ENCODE data around the gene SRMS. TPM values are rescaled to one million over a fixed set of nuclear protein-coding genes. Genes with fewer than 3 reads are reported as not detected.
A peak's percentile ranks its signal among the peaks of the same experiment; 100 is the strongest.

The SRMS gene
- total and polyA plus RNA-seq, 2 donors (not counting 3 experiments of a cell fraction or from before 2014, with no cell fraction given), result not detected

- TF ChIP-seq EZH2 (IDR thresholded peaks at IDR 0.05; ENCODE audit: borderline replicate concordance, low read depth, low read length, severe bottlenecking) (peak; percentile 19), FOS (IDR thresholded peaks at IDR 0.05; ENCODE audit: borderline replicate concordance, insufficient read depth, low read length) (peak; percentile 46), POLR2A (IDR thresholded peaks at IDR 0.05; ENCODE audit: low read depth, low read length) (no peak)
- Histone ChIP-seq H3K36me3 (ENCODE audit: control insufficient read depth in 2 of 2, extremely low read depth in 1 of 2, insufficient read depth in 2 of 2, low read length in 2 of 2) (no peaks in the 10 kb centered on the region), H3K9me1 (replicated peaks; ENCODE audit: control insufficient read depth, extremely low read depth, insufficient read depth, low read length) (no peaks in the 10 kb centered on the region), H3K4me1 (ENCODE audit: control insufficient read depth, extremely low read depth, insufficient read depth, low read length) (no peaks in the 10 kb centered on the region), H3K27ac (ENCODE audit: insufficient read depth, low read depth, low read length) (no peak overlapping the region), H3K27me3 (ENCODE audit: control insufficient read depth in 2 of 2, insufficient read depth in 2 of 2, low read length in 2 of 2) (no peaks in the 10 kb centered on the region), H3K9ac (replicated peaks; ENCODE audit: extremely low read depth, insufficient read depth, low read length) (no peak overlapping the region), H3K9me3 (replicated peaks; ENCODE audit: control insufficient read depth, insufficient read depth, low read length) (no peaks in the 10 kb centered on the region), H4K20me1 (replicated peaks; ENCODE audit: control insufficient read depth, extremely low read depth, insufficient read depth, low read length) (no peaks in the 10 kb centered on the region), H3K4me2 (ENCODE audit: insufficient read depth, low read length) (no peak overlapping the region), H2AFZ (ENCODE audit: low read depth, low read length) (no peak overlapping the region), H3K4me3 (replicated peaks in 1 of 3; ENCODE audit: insufficient read depth in 1 of 3, low read depth in 1 of 3, low read length in 3 of 3) (peak overlapping the region in 1 of 3 experiments; percentile 2), H3K79me2 (ENCODE audit: control insufficient read depth, insufficient read depth, low read length) (no peaks in the 10 kb centered on the region)
- ChIA-PET POLR2A (no interaction called here), CTCF (interaction anchor here (2.5 kb wide), 3 partner anchors 23 to 476 kb away, joined by 16 to 30 read pairs (median 28); partner anchors contain the start of genes PPDPF and PTK6)
- FAIRE-seq (no peak), DNase-seq (ENCODE audit: low read depth, low spot score) (no peak)
- dilution Hi-C loops (cut with MboI; ENCODE audit: extremely low pct_ligation_motif_present, low sequenced_read_pairs) (no loop called here), intact Hi-C loops (cut with micrococcal nuclease) (loop anchor here (2.0 kb wide), 1 partner anchor 477 kb away; no protein-coding TSS in a partner anchor)
- no TSS peak for BruUV-seq (replicated peaks)
Measured at GRCh38 chr20:63497946-63498935, 49.3 kb downstream of the SRMS start.

GRCh38 chr20:63497138-63497945 lies 50.2 kb downstream of the SRMS start:
- no peaks in the 10 kb centered on the region for H3K27me3 ChIP-seq (ENCODE audit: control insufficient read depth in 2 of 2, insufficient read depth in 2 of 2, low read length in 2 of 2)
- dilution Hi-C loops (cut with MboI; ENCODE audit: extremely low pct_ligation_motif_present, low sequenced_read_pairs) (no loop called here), intact Hi-C loops (cut with micrococcal nuclease) (loop anchor here (2.0 kb wide), 1 partner anchor 477 kb away; no protein-coding TSS in a partner anchor)
- no peak for DNase-seq (ENCODE audit: low read depth, low spot score)
- H3K4me1 ChIP-seq (ENCODE audit: control insufficient read depth, extremely low read depth, insufficient read depth, low read length), result no peaks in the 10 kb centered on the region
- no peak overlapping the region for H3K4me3 ChIP-seq (replicated peaks in 1 of 3; ENCODE audit: insufficient read depth in 1 of 3, low read depth in 1 of 3, low read length in 3 of 3)
- H2AFZ ChIP-seq (ENCODE audit: low read depth, low read length), result no peak overlapping the region
- no peaks in the 10 kb centered on the region for H3K36me3 ChIP-seq (ENCODE audit: control insufficient read depth in 2 of 2, extremely low read depth in 1 of 2, insufficient read depth in 2 of 2, low read length in 2 of 2)
- no TSS peak for BruUV-seq (replicated peaks)
- ChIA-PET POLR2A (no interaction called here), CTCF (interaction anchor here (1.2 to 2.5 kb wide), 10 partner anchors 11 to 541 kb away, joined by 3 to 30 read pairs (median 12); partner anchors contain the start of genes HELZ2, PPDPF and PTK6)
- H4K20me1 ChIP-seq (replicated peaks; ENCODE audit: control insufficient read depth, extremely low read depth, insufficient read depth, low read length), result no peaks in the 10 kb centered on the region
- no peak overlapping the region for H3K27ac ChIP-seq (ENCODE audit: insufficient read depth, low read depth, low read length)
- H3K9me1 ChIP-seq (replicated peaks; ENCODE audit: control insufficient read depth, extremely low read depth, insufficient read depth, low read length), result no peaks in the 10 kb centered on the region
- no peak overlapping the region for H3K9ac ChIP-seq (replicated peaks; ENCODE audit: extremely low read depth, insufficient read depth, low read length)
- FAIRE-seq, result no peak
- no peak for TF ChIP-seq CTCF (IDR thresholded peaks at IDR 0.05; ENCODE audit: extremely low read depth in 1 of 2, insufficient read depth in 1 of 2, low read depth in 1 of 2, low read length in 2 of 2)
- TF ChIP-seq MYC (IDR thresholded peaks at IDR 0.05; ENCODE audit: low read depth, low read length), result no peak
- no peak for TF ChIP-seq EZH2 (IDR thresholded peaks at IDR 0.05; ENCODE audit: borderline replicate concordance, low read depth, low read length, severe bottlenecking)
- no peak for TF ChIP-seq POLR2A (IDR thresholded peaks at IDR 0.05; ENCODE audit: low read depth, low read length)
- TF ChIP-seq FOS (IDR thresholded peaks at IDR 0.05; ENCODE audit: borderline replicate concordance, insufficient read depth, low read length), result no peak
- TF ChIP-seq MAX (IDR thresholded peaks at IDR 0.05; ENCODE audit: insufficient read depth, insufficient read length), result no peak
- TF ChIP-seq POLR2AphosphoS5 (IDR thresholded peaks at IDR 0.05; ENCODE audit: insufficient read depth, low read depth, low read length), result no peak
- no peak for TF ChIP-seq GATA2 (IDR thresholded peaks at IDR 0.05; ENCODE audit: insufficient read depth, insufficient read length, low read depth, low read length)
- TF ChIP-seq JUN (IDR thresholded peaks at IDR 0.05; ENCODE audit: borderline replicate concordance, insufficient read depth, insufficient read length, low read depth), result no peak
- no peaks in the 10 kb centered on the region for H3K9me3 ChIP-seq (replicated peaks; ENCODE audit: control insufficient read depth, insufficient read depth, low read length)
- no peaks in the 10 kb centered on the region for H3K79me2 ChIP-seq (ENCODE audit: control insufficient read depth, insufficient read depth, low read length)
- no peak overlapping the region for H3K4me2 ChIP-seq (ENCODE audit: insufficient read depth, low read length)

All from endothelial cell of umbilical vein (primary cell).